SHP77 treated with DMSO at 0.1 percent for 48 hours (cell line): ENCODE data around the gene BPGM.

Source experiments
- DNase-seq: peaks from one replicate; lab custom pipeline; 2025; lab: John Stamatoyannopoulos, UW

BPGM gene

DNA sequence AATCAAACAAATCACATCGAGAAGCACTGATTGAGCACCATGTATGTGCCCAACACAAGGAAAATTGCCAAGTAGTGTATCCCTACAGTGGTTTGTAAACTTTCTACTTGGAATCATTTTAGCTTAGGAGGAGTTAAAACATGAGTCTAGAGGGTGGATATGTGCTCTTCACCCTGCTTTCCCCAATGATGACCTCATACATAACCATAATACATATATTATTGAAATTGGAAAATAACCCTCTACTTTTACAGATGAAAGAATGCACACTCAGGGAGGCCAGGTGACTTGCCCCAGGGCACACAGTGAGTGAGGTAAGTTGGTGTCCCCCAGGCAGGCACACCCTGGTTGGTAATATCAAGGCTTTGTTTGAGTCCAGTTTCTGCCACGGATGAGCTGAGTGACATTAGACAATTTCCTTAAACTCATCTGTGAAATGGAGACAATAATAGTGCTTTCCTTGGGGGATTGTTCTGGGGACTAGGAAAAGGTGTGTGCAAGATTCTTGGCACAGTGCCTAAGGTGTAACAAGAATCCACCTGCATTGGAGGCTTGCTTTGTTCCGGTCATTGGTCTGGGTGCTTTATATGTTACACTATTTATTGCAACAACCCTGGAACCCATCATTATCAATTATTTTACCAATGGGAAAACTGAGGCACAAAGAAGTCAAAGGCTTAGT, 50.7 kb downstream of the BPGM start:
- no peak for DNase-seq

DNA sequence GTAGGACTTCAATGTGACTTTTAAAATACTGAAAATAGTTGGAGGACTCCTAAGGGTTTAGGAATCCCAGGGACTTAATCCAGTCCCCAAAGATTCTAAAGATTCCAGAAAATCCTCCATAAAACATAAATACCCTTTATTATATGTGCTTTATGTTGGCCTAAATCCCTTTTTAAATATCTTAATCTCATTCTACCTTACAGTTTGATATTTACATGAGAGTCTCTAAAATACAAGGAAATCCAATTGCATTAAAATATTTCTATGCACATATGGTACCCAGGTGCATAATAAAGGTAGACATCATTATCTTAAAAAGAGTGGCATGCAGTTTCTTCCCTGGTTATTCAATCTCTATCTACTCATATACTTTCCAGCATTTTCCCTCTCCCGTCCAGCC, 51.8 kb downstream of the BPGM start:
- no peak for DNase-seq

DNA sequence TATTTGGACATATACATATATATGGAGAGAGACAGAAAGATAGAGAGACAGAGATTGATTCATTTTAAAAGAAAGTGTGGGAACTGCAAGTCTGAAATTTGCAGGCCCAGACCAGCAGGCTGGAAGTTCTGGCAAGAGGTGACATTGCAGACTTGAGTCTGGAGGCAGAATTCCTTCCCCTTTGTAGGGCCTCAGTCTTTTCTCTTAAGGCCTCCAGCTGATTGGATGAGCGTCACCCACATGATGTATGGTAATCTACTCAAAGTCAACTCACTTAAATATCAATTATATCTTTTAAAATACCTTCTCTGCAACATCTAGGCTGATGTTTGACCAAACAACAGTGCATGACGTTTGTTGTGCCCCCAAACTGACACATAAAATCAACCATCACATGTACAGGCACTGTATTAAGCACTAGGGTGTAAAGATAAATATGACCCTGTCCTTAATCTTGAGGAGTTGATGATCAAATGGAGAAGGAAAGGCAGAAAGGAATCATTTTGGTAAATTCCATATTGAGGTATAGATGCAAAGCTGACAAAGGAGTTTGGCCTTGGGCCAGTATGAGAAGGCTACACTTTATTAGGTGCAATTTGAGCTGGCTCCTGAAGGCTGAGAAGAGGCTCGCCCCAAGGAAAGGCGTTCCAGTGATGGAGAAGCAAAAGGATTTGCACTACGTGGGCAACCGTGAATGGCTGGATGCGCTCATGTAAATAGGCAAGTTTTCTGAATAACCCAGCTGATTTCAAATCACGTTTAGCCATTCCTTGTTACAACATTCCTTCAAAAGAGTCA, 52.6 kb downstream of the BPGM start:
- DNase-seq: no peak

DNA sequence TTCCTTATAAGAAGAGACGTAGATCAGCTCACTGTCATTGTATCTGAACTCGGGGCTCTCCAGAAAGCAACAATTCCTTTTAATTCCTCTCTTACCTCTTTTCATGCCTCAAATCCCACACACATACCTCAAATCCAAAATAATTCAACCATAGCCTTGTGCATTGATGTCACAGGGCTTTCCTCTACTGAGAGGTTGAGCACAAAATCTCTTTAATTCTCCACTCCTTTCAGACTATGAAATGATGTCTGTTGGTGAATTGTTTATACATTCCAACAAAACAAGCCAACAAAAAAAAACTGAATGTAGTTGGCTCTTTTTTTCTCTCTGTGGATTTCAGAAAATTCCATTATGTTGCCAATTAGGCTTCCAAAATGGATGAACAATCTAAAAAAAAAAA, 53.2 kb downstream of the BPGM start:
- no peak for DNase-seq

DNA sequence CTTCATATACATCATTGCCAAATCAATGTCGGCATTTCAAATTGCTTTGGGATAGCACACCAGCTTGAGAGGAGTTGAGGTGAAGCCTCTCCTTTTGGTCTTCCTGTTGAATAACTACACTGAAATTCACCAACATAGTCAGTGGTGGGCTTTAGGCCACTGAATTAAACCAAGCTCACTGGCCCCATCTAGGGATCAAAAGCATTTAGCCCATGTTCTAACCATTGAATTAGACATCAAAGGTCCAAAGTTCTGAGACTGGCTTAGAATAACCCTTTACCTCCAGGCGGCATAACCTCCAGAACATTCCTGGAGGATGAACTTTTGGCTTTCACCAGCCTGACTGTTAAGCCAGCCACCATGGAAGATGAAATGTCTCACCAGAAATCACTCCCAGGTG, 54.6 kb downstream of the BPGM start:
- no peak for DNase-seq

DNA sequence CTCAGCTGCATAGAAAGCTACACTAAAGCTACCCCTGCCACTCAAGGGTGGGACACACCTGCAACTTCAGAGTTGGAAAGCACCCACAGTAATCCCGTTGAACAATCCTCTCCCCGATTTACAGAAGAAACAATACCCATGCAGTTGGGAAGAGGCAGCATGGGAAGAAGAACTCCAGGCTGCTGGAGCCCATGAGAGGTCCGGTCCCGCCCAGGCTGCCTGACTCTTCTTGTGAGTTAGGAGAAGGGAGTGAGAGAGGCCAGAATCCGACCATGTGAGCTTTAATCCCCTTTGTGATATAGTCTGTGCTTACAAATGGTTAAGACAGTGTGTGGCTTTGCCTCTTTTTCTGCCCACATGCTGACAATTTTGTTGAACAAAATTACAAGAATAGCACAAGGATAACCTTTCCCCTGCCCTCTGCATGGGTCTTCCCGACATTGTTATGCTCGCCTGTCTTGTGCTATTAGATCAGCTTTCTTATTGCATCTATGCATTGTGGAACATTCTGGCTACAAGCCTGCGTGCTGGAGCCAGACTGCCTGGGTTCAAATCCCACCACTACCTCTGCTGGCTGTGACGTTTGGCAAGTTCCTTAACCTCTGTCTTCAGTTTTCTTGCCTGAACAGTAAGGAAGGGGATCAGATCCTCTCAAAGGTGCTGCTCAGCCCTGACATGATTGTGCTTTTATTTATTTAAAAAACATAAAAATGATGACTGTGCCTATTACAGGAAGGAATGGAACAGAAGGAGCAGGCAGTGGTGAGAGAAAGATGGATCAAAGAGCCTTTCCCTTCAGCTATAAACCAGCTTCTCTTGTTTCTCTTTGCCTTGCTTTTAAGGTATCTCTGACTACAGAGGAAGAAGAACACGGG, 56.0 kb downstream of the BPGM start:
- DNase-seq: no peak

DNA sequence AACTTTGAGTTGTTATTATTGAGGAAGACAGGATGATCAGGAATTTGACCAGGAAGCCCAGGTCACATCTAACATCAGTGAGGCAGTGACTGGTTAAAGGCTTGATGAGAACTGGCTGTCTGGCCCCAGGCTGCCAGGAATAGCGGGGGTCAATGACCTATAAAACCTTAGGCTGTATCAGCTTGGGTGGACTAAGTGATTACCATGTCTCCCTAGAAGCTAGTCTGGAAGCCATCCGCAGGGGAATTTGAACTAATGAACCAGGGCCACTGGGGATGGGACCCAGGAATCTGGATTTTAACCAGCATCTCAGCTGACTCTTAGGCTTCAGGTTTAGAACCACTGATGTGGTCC, 56.6 kb downstream of the BPGM start:
- DNase-seq: no peak

DNA sequence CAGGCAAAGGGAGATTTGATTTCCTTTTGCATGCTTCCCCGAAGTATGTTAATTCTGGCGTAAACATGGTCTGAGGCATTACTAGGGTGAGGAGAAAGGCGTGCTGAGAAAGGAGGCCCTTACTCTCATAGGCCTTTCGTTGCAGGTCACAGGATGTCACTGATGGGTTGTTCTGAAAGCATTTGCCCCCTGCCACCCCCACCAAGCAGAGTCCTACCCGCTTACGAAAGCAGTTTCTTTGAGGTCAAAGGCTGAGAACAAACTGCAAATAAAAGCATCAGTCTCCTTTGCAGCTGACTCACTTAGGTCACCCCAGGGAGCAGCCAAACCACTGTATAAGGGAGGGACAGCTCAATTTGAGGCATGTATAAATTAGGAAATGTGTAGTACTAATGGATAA, 57.1 kb downstream of the BPGM start:
- DNase-seq: no peak

DNA sequence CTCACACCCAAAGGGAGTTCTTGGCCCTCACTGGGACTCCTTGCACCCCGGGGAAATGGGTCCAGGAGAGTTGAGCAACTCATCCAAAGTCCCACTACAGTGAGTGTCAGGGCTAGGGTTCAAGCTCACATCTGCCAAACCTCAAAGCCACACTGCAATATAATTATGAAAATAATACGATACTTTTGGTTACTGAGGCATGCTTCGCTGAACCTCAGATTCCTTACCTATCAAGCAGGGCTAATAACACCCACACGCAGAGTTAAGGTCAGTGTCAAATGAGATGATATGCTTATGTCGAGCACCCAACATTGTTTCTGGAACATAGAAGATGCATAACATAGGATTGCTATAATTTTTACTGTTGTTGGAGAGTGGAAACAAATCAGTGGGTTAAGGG, 58.2 kb downstream of the BPGM start:
- no peak for DNase-seq

DNA sequence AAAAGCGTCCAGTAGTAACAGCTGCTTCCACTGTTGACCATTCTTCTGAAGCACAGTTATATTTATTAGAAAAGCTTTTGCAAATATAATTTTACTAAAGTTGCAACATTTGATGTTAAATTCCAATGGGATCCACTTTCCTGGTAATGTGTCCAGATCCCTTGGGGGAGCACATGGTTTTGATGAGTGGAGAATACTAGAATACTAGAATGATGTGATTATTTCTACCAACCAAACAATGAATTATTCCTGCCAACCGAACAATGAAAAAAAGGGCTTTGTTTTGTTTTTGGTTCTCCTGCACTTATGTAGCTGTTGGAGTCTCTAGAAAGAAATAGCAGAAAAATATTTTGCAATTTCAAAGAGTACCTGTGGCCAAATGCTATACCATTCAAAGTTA, 59.1 kb downstream of the BPGM start:
- no peak for DNase-seq

DNA sequence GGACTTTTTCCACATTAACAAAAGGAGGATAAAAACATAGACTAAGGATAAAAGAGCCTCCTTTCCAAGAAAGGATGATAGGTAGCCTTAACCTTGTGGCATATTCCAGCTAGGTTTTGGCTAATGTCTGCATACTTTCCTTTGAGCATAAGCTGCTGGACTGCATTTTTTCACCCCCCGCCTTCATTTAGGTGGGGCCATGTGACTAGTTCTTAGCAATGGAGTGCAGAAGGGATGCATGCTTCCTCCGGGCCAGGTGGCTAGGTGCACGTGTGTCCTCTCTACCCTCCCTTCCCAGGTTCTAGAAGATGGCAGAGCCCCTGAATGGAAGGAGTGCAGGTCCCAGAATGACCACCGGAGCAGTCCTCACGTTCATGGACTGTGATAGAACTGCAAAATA, 59.8 kb downstream of the BPGM start:
- no peak for DNase-seq

DNA sequence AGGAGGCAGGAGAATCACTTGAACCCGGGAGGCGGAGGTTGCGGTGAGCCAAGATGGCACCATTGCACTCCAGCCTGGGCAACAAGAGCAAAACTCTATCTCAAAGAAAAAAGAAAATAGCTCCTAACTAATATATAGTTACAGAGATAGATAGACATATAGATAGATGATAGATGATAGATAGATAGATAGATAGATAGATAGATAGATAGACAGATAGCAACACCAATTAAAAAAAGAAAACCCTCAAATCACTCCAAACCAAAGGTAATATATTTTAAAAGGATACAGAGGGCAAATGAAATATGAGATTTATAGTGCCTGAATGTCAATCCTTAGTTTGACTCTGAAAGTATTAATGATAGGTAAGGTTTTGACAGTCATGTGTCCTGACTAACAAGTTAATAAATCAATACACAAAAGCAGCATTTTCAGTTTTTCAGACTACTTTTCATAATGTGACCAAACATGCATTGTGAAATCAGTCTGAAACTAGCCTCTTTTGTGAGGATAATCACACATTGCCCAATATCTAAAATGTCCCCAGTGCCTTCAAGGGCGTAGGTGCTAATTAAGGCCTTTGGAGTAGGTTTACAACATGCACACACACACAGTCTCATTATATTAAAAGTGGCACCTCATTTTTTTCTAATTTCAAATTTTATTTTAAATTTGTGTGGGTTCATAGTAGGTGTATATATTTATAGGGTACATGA, 61.2 kb downstream of the BPGM start:
- no peak for DNase-seq

DNA sequence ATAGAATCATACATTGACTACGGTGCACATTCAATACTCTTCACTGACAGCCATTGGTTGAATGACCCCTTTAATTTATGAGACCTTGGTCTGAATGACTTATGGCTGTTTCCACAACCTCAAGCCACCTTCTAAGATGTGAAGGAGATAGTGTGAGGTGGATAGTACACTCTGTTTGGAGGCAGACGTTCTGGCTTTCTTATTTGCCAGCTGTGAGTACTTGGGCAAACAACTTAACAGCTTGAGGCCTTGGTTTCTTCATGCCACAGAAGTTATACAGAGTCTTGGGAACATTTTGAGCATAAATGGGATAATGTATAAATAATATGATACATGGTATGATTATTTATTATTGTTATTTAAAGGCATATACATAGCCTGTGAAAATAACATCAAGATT, 62.0 kb downstream of the BPGM start:
- no peak for DNase-seq

DNA sequence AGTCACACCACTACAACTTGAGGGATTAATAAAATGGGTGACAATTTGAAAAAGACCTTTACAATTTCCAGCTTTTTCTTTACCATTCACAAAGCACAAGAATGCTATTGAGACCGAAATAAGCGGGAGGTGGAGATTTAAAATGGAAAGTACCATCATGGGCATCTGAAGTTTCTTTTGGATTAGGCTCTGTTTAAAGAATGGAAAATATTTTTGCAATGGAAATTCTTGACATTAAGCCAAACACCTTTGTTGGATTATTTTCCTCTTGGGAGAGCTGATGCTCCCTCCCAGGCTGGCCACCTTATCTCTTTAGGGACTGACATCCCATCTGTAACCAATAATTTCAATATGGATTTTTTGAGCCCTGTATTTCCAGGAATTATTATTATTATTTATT, 62.5 kb downstream of the BPGM start:
- DNase-seq: no peak

DNA sequence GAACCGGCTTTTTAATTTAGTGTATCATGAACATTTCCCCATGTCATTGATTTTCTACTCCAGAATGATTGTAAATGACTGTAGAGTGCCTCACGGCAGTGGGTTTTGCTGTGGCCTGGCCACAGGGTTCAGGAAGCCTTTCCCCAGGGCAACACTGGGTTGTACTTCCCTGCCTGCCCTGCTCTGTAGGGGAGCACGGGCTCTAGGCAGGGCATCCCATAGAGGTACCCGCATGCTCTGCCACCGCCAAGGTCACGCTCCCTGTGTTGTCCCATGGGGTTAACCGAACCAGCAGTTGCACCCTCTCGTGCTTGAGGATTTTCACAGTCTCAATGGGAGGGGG, 63.8 kb downstream of the BPGM start:
- DNase-seq: no peak

DNA sequence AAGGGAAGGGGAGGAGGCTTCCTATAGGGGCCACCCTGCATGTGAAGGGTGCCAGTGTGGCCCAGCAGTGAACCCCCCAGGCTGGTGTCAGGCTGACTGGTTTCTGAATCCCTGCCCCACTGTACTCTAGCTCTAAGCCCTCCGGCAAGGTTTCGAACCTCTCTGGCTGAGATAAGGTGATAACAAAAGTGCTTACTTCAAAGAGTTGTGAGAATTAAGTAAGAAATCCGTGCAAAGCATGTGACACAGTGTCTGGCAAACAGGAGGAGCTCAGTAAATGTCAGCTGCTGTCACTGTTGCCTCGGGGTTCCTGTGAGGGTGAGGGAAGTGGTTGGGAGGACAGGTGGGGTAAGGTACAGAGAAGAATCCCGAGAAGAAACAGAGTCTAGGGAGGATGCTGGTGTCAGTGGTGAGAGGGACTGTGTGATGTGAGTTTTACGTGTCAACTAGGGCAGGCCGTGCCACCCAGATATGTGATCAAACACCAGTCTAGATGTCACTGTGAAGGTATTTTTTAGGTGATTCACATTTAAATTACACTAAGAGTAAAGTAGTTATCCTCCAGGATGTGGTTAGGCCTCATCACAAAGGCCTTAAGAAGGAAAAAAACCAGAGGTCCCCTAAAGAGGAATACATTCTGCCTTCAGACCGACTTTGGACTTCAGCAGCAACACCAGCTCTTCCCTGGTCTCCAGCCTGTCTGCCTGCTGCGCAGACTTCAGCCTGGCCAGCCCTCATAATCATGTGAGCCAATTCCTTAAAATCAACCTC, 64.4 kb downstream of the BPGM start:
- no peak for DNase-seq

DNA sequence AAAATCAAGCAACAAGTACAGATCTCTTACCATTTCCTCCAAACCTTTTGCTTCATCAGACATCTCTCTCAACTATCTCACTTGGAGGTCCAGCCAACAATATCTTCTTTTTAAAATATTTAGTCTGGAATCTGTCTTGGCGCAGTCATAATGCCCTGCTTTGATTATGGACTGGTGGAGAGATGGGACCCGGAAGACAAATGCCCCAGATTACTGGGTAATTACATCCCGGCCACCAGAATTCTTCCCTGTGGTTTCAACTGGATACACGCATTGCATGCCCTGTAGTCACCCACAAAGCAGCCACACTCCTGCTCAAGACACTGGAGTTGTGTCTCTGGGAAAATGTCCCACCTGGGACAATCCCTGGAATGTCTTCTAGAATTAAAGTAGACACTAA, 65.5 kb downstream of the BPGM start:
- no peak for DNase-seq

DNA sequence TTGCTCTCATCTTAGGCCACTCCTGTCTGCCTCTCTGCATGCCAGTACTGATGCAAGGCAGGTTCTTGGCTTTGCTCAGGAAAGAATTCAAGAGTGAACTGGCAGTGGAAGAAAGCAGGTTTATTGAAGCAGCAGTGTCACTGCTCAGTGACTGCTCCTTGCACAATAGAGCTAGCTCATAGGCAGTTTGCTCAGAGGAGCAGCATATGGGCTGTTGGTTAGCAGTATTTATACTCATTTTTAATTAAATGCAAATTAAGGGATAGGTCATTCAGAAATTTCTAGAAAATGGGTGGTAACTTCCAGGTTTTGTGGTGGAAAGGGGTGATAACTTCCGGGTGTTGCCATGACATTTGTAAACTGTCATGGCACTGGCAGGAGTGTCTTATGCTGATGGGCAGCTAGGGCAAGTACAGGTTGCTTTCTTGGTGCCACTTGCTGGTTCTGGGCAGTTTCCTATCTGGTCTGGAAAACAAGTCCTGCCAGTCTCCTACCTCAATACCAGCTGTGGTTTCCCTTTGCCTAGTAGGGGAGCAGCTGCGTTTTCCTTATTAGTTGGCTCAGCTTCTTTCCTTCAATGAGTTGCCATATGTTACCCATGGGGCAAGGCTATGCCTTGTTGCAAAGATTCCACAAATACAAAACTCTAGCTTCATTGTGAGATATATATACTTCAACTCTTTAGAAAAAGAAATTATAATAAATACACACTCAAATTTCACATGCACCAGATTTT, 68.0 kb downstream of the BPGM start:
- no peak for DNase-seq

DNA sequence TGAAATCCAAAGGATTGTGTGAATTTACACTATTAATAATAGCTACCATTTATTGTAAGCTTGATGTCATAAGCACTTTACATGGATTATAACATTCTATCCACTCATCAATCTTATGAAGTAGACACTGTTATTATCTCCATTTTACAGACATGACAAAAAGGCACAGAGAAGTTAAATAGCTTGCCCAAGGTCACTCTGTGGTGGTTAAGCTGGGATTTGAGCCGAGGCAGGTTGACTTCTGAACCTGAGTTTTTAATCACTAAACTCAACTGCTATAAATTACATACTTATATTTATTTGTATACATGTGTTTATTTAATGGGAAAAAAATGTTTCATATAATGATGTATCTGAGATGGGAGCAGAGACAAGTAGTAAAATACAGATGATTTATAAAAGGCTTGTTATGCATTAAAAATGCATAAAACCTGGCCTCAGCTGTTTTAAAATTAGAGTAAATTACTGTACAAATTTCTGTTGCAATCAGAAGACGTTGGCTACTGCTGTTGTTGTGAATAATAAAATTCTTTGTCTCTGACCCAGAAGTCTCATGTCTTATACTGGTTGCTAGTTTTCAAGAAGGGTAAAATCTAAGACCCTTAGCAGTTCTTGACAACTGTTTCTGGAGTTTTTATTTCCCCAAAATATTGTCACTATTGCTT, 71.7 kb downstream of the BPGM start:
- DNase-seq: no peak
